ENCODE results near the gene TSEN54.

Gene TSEN54

DNA sequence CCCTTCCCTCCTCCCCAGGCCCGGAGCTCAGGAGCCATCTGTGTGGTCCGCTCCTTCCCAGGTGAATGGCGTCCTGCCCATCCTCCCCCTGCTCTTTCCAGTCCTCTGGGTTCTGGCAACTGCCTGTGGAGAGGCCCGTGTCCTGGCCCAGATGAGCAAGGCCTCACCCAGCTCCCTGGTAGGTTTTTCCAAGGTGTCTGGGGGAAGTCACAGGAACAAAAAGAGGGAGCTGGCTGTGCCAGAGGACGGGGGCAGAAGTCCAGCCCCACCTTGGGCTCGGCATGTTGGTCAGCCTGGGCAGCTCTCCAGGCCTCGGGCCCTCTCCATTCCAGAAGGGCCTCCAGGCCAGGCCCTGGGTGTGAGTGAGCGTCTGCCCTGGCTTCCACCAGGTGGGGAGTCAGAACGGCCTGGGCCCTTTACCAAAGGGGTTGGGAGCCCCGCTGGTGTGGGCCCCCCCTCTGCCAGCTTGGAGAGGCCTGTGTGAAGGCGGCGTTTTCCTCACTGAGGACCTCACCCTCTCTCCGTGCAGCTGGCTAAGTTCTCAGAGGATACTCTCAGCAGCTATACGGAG is 26.1 kb upstream of the TSEN54 start:
- no peak overlapping the region for H3K4me3 ChIP-seq (replicated peaks; ENCODE audit: low read depth, low read length)
- no peaks in the 10 kb centered on the region for H3K27me3 ChIP-seq (replicated peaks; ENCODE audit: control insufficient read depth, insufficient read depth, low read length)
- TF ChIP-seq, protein P1, sequence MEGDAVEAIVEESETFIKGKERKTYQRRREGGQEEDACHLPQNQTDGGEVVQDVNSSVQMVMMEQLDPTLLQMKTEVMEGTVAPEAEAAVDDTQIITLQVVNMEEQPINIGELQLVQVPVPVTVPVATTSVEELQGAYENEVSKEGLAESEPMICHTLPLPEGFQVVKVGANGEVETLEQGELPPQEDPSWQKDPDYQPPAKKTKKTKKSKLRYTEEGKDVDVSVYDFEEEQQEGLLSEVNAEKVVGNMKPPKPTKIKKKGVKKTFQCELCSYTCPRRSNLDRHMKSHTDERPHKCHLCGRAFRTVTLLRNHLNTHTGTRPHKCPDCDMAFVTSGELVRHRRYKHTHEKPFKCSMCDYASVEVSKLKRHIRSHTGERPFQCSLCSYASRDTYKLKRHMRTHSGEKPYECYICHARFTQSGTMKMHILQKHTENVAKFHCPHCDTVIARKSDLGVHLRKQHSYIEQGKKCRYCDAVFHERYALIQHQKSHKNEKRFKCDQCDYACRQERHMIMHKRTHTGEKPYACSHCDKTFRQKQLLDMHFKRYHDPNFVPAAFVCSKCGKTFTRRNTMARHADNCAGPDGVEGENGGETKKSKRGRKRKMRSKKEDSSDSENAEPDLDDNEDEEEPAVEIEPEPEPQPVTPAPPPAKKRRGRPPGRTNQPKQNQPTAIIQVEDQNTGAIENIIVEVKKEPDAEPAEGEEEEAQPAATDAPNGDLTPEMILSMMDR (IDR thresholded peaks at IDR 0.05; ENCODE audit: insufficient read depth, low read length, poor library complexity, severe bottlenecking): no peak
- no peak for DNase-seq (ENCODE audit: extremely low read depth, insufficient read length)
- H3K36me3 ChIP-seq (ENCODE audit: control insufficient read depth, insufficient read depth, low read length): peaks cover 21% of the 10 kb centered on the region

DNA sequence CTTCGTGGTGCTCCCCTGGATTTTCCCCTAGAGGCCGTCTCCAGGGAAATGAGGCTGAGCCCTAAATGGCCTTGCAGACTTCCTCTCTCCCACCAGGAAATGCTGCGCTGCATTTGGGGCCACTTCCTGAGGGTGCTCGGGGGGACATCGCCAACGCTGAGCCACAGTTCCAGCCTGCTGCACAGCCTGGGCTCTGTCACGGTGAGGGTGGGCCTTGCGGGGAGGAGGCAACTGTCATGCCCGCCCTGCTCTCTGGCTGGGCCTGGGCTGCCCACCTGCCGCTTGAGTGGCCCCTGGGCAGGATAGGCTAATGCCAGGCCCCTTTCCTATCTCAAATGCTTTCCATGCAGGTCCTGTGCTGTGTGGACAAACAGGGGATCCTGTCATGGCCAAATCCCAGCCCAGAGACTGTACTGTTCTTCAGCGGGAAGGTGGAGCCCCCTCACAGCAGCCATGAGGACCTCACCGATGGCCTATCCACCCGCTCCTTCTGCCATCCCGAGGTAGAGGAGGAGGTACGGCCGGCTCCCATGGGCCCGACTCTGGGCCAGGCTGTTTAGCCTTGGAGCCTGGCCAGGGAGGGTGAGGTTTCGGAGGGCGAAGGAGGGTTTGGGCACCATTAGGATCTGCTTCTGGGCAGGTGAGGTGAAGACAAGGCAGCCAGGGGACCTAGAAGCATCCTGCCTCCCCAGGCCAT is 25.2 kb upstream of the TSEN54 start:
- Histone ChIP-seq H3K36me3 (ENCODE audit: control insufficient read depth, insufficient read depth, low read length) (peaks cover 22% of the 10 kb centered on the region), H3K27me3 (replicated peaks; ENCODE audit: control insufficient read depth, insufficient read depth, low read length) (no peaks in the 10 kb centered on the region), H3K4me3 (replicated peaks; ENCODE audit: low read depth, low read length) (no peak overlapping the region)
- TF ChIP-seq, protein P1 (IDR thresholded peaks at IDR 0.05; ENCODE audit: insufficient read depth, low read length, poor library complexity, severe bottlenecking): no peak
- DNase-seq (ENCODE audit: extremely low read depth, insufficient read length): no peak

DNA sequence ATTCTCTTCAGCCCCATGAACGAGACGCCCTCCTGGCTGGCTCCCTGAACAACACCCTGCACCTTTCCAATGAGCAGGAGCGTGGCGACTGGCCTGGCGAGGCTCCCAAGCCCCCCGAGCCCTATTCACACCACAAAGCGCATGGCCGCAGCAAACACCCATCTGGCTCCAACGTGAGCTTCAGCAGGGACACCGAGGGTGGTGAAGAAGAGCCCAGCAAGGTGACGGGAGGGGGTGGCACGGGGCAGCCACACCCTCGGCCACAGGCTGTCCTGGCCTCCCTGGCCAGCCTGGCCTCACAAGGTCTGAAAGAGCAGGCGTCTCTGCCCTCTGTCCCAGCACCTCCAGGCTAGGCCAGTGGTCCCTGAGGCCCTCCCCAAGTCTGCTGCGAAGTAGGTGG is 24.6 kb upstream of the TSEN54 start:
- peaks cover 26% of the 10 kb centered on the region for H3K36me3 ChIP-seq (ENCODE audit: control insufficient read depth, insufficient read depth, low read length)
- no peak for DNase-seq (ENCODE audit: extremely low read depth, insufficient read length)
- TF ChIP-seq, protein P1 (IDR thresholded peaks at IDR 0.05; ENCODE audit: insufficient read depth, low read length, poor library complexity, severe bottlenecking): no peak
- no peaks in the 10 kb centered on the region for H3K27me3 ChIP-seq (replicated peaks; ENCODE audit: control insufficient read depth, insufficient read depth, low read length)
- H3K4me3 ChIP-seq (replicated peaks; ENCODE audit: low read depth, low read length): no peak overlapping the region

DNA sequence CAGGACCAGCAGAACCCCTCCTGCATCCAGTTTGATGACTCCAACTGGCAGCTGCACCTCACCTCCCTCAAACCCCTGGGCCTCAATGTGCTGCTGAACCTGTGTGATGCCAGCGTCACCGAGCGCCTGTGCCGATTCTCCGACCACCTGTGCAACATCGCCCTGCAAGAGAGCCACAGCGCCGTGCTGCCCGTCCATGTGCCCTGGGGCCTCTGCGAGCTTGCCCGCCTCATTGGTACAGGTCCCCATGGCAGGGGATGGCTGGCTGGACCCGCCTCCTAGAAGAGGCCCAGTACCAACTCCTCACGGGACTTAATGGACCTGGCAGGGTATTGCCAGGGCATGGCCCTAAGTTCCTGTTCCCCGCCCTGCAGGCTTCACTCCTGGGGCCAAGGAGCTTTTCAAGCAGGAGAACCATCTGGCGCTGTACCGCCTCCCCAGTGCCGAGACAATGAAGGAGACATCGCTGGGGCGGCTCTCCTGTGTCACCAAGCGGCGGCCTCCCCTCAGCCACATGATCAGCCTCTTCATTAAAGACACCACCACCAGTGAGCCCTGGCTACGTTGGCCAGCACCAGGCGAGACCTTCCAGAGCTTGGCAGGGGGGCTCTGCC is 23.7 kb upstream of the TSEN54 start:
- TF ChIP-seq, protein P1 (IDR thresholded peaks at IDR 0.05; ENCODE audit: insufficient read depth, low read length, poor library complexity, severe bottlenecking): no peak
- no peak for DNase-seq (ENCODE audit: extremely low read depth, insufficient read length)
- Histone ChIP-seq H3K4me3 (replicated peaks; ENCODE audit: low read depth, low read length) (no peak overlapping the region), H3K36me3 (ENCODE audit: control insufficient read depth, insufficient read depth, low read length) (peaks cover 29% of the 10 kb centered on the region), H3K27me3 (replicated peaks; ENCODE audit: control insufficient read depth, insufficient read depth, low read length) (no peaks in the 10 kb centered on the region)

DNA sequence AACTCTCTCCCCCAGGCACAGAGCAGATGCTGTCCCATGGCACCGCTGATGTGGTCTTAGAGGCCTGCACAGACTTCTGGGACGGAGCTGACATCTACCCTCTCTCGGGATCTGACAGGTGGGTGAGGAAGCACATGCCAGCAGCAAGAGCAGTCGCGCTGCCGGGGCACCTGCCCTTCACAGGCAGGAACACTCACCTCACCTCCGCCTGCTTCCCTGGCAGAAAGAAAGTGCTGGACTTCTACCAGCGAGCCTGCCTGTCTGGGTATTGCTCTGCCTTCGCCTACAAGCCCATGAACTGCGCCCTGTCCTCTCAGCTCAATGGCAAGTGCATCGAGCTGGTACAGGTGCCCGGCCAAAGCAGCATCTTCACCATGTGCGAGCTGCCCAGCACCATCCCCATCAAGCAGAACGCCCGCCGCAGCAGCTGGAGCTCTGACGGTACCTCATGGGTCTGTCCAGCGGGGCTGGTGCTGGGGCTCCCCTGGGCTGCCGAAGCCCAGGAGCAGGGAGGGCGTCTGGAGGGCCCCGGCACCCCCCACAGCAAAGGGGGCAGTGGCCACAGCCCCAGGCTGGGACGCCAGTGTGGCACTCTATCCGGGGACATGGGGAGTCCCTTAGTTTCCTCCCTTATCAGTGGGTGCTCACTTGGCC is 22.7 kb upstream of the TSEN54 start:
- TF ChIP-seq, protein P1 (IDR thresholded peaks at IDR 0.05; ENCODE audit: insufficient read depth, low read length, poor library complexity, severe bottlenecking): no peak
- DNase-seq (ENCODE audit: extremely low read depth, insufficient read length): no peak

More for the DNA sequence above, 22.7 kb upstream of the TSEN54 start:
- no peaks in the 10 kb centered on the region for H3K27me3 ChIP-seq (replicated peaks; ENCODE audit: control insufficient read depth, insufficient read depth, low read length)
- H3K4me3 ChIP-seq (replicated peaks; ENCODE audit: low read depth, low read length): no peak overlapping the region
- peaks cover 32% of the 10 kb centered on the region for H3K36me3 ChIP-seq (ENCODE audit: control insufficient read depth, insufficient read depth, low read length)

All from GM06990 (cell line).